Measurements from ENCODE around the gene SPRY4.

DNA sequence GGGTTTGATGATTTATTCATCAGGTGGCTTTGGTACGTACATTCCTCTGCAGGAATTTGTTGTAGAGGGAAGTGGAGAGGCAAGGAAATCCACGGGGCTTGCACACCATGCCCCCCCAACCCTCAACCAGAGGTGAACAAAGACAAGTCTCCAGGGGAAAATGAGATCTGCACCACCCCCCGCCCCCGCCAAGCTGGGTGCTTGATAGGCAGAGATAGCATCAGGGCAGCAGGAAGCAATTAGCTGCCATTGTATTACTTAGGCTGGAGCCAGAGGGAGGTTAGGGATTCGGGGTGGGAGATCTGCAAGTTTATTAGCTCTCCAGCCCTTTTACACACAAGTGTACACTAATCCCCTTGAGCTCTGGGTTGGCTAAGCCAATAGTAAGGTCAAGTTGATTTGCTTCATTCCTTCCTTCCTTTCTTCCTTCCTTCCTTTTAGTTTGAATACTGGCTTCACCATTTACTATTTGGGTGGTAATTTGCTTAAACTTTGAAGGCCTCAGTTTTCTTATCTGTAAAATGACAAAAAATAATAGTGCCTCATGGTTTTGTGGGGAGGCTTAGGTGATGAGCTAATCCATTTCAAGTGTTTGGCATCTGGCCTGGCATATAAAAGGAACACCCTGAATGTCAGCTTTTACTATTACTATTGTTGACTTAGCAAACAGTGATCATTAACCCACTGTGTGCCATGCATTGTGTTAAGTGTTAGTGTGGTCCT is 34.1 kb downstream of the SPRY4 start:
- no peak for TF ChIP-seq POLR2AphosphoS5 (IDR thresholded peaks at IDR 0.05)
- TF ChIP-seq, protein P1, sequence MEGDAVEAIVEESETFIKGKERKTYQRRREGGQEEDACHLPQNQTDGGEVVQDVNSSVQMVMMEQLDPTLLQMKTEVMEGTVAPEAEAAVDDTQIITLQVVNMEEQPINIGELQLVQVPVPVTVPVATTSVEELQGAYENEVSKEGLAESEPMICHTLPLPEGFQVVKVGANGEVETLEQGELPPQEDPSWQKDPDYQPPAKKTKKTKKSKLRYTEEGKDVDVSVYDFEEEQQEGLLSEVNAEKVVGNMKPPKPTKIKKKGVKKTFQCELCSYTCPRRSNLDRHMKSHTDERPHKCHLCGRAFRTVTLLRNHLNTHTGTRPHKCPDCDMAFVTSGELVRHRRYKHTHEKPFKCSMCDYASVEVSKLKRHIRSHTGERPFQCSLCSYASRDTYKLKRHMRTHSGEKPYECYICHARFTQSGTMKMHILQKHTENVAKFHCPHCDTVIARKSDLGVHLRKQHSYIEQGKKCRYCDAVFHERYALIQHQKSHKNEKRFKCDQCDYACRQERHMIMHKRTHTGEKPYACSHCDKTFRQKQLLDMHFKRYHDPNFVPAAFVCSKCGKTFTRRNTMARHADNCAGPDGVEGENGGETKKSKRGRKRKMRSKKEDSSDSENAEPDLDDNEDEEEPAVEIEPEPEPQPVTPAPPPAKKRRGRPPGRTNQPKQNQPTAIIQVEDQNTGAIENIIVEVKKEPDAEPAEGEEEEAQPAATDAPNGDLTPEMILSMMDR (IDR thresholded peaks at IDR 0.05), result no peak
- TF ChIP-seq POLR2A (IDR thresholded peaks at IDR 0.05), result no peak
- TF ChIP-seq EP300 (IDR thresholded peaks at IDR 0.05), result no peak

All from stomach (tissue), 4 donors.